SK-N-SH treated with all-trans-retinoic acid at 6 μM for 48 hours (cell line): Measurements from ENCODE around the gene ATP6V0D1.

ENCODE experiments used
- BACH2 ChIP-seq: fragments of 250-450 bp; sonication (Bioruptor Pico); IDR thresholded peaks from 2 replicates; pipeline ENCODE4 v1.9.0; 2021; ENCODE audit warnings: mild to moderate bottlenecking, borderline replicate concordance
- CREB5 ChIP-seq: fragments of 250-450 bp; sonication (Bioruptor Pico); IDR thresholded peaks from 2 replicates; pipeline ENCODE4 v1.5.1; 2020; ENCODE audit warnings: low read depth, mild to moderate bottlenecking, moderate library complexity
- ESRRG ChIP-seq: fragments of 250-450 bp; sonication (Bioruptor Pico); IDR thresholded peaks from 2 replicates; pipeline ENCODE4 v1.6.1; 2021; ENCODE audit warnings: mild to moderate bottlenecking
- PATZ1 ChIP-seq: fragments of 250-450 bp; sonication (Bioruptor Pico); IDR thresholded peaks from 2 replicates; pipeline ENCODE4 v1.8.0; 2020; ENCODE audit warnings: mild to moderate bottlenecking, moderate library complexity, borderline replicate concordance
- SNAI2 ChIP-seq: fragments of 250-450 bp; sonication (Bioruptor Pico); IDR thresholded peaks from 2 replicates; pipeline ENCODE4 v1.5.0; 2020; ENCODE audit warnings: mild to moderate bottlenecking, moderate library complexity
- TOX ChIP-seq: fragments of 250-450 bp; sonication (Bioruptor Pico); IDR thresholded peaks from 2 replicates; pipeline ENCODE4 v1.8.0; 2021; ENCODE audit warnings: mild to moderate bottlenecking, moderate library complexity, borderline replicate concordance
- ZC3H10 ChIP-seq: fragments of 250-450 bp; sonication (Bioruptor Pico); IDR thresholded peaks from 2 replicates; pipeline ENCODE4 v1.5.1; 2021; ENCODE audit warnings: mild to moderate bottlenecking, moderate library complexity
- ZFP3 ChIP-seq: fragments of 250-450 bp; sonication (Bioruptor Pico); IDR thresholded peaks from 2 replicates; pipeline ENCODE4 v1.5.0; 2020; ENCODE audit warnings: mild to moderate bottlenecking, moderate library complexity

DNA sequence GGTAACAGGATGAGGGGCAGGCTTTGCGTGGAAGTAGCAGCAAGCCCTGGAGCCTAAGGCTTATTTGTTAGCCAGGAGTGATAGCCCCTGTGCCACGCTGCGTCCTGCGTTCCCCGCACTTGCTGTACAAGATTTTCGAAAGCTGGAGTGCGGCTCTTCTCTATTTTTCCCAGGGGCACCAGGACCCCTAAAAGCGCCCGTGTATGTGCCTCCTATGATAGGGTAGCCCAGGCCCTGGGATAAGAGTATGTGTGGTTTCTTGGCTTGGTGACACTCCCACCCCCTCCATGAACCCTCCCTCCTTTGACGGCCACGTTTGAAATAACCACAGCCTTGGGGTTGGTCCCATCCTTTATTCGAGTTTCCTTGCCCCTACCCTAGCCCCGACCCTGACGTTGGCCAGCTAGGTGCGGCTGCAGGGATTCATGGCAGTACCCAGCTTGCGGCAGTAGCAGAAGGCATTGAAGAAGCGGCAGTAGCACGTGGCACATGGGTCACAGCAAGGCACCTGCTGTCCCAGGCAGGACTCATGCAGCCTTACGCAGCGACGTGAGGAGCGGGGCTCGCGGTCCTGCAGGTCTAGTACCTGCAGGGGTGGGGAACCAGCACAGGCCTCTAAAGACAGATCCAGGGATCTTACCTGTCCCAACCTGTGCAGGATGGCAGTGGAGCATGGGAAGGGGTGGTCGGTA is 1.4 kb upstream of the ATP6V0D1 start:
- TF ChIP-seq PATZ1 (CRISPR knock-in tag) (no peak), SNAI2 (CRISPR knock-in tag) (no peak), BACH2 (CRISPR knock-in tag) (no peak), ESRRG (CRISPR knock-in tag) (no peak), CREB5 (CRISPR knock-in tag) (no peak), TOX (CRISPR knock-in tag) (no peak), ZC3H10 (CRISPR knock-in tag) (no peak), ZFP3 (CRISPR knock-in tag) (no peak)
